HG03432 (cell line): ENCODE data around the gene ALX3.

Source experiments
- ATAC-seq: cut with Tn5 transposase; IDR thresholded peaks from one replicate; pipeline ENCODE4 v1.9.1; 2021; ENCODE audit warnings: mild to moderate bottlenecking, moderate library complexity; ENCODE audit not compliant: unreplicated experiment

Gene ALX3

DNA sequence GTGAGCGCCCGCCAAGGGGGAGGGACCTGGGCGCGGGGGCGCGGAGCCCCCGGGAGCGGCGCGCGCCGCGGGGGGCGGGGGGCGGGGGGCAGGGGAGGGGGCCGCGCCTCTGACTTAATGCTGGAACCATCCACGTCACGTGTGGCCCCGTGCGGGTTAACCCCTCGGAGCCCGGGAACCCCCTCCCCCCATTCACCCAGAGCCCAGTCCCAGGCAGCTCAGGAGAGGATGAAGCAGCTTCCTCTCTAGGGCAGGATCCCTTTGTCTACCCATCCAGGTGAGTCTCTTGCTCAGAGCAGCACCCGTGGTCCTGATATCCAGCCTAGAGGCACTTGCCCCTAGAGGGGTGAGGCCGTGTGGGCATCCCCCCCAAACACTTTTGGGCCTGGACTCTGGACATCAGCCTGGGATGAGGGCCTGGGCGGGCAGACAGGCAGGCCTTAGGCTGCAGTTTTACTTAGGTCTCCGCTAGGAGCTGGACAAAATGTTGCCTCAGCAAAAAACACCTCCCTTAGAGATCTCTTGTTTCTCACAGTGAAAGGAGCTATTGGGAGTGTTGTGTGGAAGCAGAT is at the start of gene ALX3:
ALX3 (minus strand) TSS at position 2 of the 572 bp plus-strand sequence. CDS start 60 bp downstream, outside the sequence.
- ATAC-seq, result no peak

GRCh38 chr1:110119843-110120242 is 49.4 kb upstream of the ALX3 start:
- ATAC-seq, result no peak

DNA sequence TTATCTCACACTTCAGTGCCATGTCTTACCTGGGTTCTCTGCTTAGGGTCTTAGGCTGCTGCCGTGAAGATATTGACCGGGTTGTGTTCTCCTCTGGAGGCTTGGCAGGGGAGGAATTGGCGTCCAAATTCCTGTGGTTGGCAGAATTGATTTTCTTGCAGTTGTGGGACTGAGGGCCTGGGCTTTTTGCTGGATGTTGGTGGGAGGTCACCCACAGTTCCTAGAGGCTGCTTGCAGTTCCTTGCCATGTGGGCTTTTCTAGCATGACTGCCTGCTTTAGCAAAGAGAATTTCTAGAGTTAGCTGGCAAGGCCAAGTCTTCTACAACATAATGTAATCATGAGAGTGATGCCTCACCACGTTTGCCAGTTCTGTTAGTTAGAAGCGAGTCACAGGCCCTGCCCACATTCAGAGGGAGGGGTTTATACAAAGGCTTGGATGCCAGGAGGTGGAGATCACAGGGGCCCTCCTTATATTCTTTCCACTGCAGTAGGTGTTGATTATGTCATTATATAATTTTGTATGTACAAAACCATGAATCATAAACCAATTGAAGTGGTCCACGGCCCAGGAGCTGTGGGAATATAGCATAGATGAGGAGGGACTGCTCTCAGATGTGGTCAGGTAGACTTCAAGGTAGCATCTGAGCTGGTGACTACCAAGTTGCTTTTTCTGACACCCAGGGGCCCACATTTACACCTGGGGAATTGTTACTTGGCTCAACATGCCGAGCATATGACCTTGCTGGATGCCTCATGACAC is 48.3 kb upstream of the ALX3 start:
- no peak for ATAC-seq

DNA sequence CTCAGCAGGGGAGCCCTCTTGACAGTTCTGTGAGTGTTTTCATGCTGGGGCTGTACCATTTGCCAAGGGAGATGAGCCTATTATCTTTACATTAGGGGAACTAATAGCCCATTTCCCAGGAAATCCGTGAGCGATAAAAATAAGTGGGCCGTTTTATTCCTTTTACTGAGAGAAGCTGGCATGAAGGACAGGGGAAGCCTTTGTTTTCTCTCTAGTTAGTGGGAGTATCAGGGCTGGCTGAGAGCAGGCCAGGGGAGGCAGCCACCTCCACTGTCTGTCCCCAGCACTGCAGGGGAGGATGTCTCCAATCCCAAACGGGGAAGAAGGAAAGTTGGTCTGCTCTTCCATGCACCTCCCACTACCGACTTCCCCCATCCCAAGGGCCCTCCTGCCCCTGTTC is 44.3 kb upstream of the ALX3 start:
- no peak for ATAC-seq

DNA sequence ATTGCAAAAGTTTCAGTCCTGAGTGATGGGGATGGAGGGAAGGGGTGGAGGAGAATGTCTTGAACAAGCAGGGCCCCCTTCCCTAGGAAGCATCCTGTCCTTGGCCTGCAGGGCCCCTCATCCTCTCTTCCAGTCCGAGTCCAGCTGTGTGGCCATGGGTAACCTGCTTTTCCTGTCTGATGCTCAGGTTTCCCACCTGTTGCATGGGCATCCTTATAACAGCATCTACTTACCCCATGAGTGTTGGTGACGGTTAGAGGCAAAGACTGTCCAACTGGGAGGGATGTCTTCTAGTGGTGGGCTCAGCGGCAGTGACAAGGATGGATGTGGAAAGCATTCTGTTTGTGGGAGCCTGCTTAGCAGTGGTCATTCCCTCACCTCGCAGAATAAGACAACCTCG is 43.7 kb upstream of the ALX3 start:
- ATAC-seq, result no peak

- no peak for ATAC-seq
Measured at GRCh38 chr1:110113551-110113950, 43.1 kb upstream of the ALX3 start.

GRCh38 chr1:110112656-110113055 is 42.2 kb upstream of the ALX3 start:
- ATAC-seq, result no peak

DNA sequence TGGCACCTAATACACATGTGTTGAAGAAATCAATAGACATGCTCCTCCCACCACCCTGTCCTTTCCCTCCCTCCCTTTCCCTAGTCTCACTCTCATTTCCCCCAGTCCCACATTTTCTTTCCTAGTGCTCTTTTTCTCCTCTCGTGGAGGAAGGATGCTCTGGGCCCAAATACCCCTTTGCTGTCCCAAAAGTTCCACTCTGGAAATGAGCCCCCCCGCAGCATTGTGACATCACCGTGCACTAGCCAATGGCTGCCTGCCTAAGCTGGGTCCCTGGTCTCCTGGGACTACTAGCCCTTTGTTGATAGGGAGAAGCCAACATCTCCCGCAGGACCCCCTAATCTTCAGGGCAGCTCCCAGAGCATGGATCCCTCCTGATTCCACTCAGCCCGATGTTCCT is 41.7 kb upstream of the ALX3 start, which contains the start of gene UBL4B:
UBL4B (plus strand) TSS at position 301 of the 400 bp plus-strand sequence; CDS start at position 393, 92 bp downstream.
- ATAC-seq, result no peak

DNA sequence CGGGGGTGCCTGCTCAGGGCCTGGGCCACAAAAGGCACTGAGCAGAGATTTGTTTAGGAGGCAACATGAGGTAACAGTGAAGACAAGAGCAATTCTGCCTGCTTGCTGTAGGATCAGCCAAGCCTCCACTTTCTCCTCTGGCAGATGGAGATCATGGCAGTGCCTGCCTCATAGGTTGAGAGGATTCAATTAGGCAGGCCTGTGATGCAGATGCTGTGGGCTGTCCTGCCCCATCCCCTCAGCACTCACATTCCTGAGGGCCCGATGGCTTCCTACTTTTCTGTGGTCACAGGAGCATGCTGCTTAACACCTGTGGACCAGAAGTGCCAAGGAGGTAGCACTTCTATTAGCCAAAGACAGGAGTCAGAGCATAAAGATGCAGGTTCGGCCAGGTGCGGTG is 40.6 kb upstream of the ALX3 start:
- ATAC-seq, result no peak

- no peak for ATAC-seq
Measured at GRCh38 chr1:110107867-110108469, 37.5 kb upstream of the ALX3 start.

GRCh38 chr1:110106013-110106941 is 35.8 kb upstream of the ALX3 start:
- ATAC-seq, result peak; percentile 68

DNA sequence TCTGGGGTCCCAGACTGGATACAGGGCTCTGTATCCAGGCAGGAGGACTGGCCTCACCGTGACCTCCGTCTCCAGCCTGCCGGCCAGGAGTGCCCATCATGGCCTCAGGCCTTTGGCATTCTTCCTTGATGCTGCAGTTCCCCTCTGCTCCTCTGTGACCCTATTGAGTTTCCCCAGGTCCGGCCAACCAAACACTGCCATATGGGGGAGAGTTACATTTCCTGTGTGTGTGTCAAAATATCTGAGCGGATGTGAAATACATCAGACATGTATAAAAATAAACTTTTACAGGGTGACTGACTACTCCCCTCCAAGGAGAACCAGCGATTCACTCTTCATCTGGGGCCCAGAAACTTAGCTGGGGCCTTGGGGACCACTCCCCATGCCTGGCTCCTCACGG is 31.6 kb upstream of the ALX3 start:
- no peak for ATAC-seq

- ATAC-seq, result no peak
Measured at GRCh38 chr1:110100335-110100734, 29.9 kb upstream of the ALX3 start.

GRCh38 chr1:110098222-110099026 is 28.0 kb upstream of the ALX3 start:
- no peak for ATAC-seq

GRCh38 chr1:110097507-110098221 is 27.2 kb upstream of the ALX3 start:
- no peak for ATAC-seq

DNA sequence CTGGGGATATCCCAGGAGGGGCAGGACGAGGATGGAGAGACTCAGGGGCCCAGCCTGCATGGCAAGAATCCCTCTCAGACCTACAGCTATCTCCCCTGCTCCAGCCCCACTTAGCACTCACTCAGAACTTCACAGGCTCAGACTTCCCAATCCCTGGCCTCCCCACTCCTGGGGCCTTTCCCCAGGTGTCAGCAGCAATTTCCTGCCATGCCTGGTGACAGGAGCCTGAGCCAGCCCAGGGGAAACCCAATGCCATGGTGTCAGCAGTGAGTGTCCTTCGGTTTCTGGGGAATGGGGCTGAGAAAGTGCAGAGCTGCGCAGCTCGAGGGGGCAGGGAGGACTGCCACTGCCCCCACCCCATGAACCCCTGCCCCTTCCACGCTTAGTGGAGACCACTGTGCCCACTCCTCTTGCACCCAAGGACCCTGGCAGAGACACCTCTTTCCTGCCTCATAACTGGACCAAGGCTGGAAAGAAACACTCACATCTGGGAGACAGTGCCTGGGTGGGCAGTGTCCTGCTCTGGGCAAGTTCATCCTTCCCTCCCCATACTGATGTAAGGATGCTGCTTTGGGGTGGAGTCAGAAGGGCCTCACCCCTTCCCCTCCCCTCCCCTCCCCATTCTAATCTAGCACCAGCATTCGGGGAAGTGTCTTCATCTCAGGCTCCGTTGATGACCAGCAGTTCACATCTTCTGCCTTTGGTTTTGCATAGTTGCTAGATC is 24.6 kb upstream of the ALX3 start:
- no peak for ATAC-seq

DNA sequence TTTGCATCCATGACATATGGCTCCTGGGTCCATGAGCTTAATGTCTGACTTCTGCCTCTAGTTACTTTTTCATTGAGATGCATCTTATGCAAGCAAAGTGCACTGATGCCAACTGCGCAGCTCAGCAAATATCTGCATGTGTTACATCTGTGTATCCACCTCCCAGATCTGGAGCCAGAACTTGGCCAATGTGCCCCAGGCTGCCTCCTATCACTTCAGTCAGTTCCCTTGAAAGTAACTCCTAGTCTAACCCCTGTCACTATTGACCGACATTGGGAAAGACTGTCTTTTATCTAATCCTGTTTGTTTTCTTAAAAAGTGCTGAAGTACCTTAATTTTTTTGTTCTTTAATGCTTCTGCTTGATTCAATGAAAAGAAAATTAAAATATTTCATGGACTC is 22.5 kb upstream of the ALX3 start:
- no peak for ATAC-seq

DNA sequence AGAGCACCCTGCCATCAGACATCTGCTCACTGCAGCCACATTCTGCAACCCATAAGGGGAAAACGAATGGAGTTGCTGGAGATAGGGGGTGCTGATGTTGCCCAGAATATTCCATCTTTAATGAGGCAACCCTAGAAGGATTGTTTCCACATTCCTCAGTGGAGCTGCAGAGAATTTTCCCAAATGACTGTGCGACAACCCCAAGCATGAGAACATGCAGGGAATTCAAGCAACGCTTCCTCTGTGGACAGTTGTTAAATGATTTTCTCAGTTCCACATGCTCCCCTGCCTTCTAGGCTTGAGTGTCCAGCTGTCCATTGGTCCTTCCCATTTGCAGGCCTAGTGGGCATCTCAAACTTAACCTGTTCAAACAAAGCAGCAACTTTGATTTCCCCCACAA is 21.3 kb upstream of the ALX3 start:
- no peak for ATAC-seq

DNA sequence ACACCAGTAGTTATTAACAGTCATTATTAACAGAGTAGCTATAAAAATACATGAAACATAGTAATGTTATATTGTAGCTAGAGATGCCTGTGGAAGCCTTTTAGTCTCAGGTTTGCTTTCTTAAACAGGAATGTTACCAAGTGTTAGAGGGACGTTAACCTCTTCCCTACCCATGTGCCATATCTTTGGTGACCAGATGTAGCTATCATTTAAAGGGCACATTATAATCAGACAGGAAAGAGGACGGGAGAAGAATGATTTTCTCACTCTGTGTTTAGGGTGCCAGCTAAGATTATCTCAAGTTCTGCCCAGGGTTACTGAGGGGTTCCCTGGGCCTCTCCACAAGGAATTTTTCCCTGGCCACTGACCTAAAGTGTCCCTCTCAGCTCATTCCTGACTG is 20.9 kb upstream of the ALX3 start:
- no peak for ATAC-seq
